Panc1 (cell line): ENCODE results near the gene PTRH1. TPM values are rescaled to one million over a fixed set of nuclear protein-coding genes. Genes with fewer than 3 reads are reported as not detected.

Source experiments
- ATAC-seq: fragments of 200-7000 bp; cut with Tn5 transposase; 2 replicates; pipeline ENCODE4 v1.9.1; 2020; ENCODE audit warnings: mild to moderate bottlenecking, moderate library complexity
- BruUV-seq: library from RNA; stranded (reverse); fragments of 400-500 nt; replicated peaks from 2 replicates; lab custom pipeline; 2021; lab: Mats Ljungman, UMichigan
- CTCF ChIA-PET: fragments of 300-600 bp; sonication (Branson Sonifier 250); formaldehyde crosslinking; loops from one replicate; lab custom pipeline; 2022; ENCODE audit warnings: antibody characterized with exemption; lab: Charles Lee
- POLR2A ChIA-PET: fragments of 300-600 bp; sonication (Branson Sonifier 250); formaldehyde crosslinking; loops from one replicate; lab custom pipeline; 2022; ENCODE audit warnings: antibody characterized with exemption; lab: Charles Lee
- DNase-seq: peaks from one replicate; pipeline ENCODE4 v3.0.0-alpha.2; 2010; ENCODE audit warnings: low read depth, low spot score
- H3K27ac ChIP-seq: 2 replicates; pipeline ENCODE4 v1.5.1; 2011; ENCODE audit warnings: mild to moderate bottlenecking, low read length, inconsistent platforms
- H3K27me3 ChIP-seq: fragments of 200-500 bp; sonication (Bioruptor generic); 2 replicates; pipeline ENCODE4 v1.6.0; 2014; ENCODE audit warnings: low read length, inconsistent platforms; ENCODE audit not compliant: control insufficient read depth, insufficient read depth
- H3K36me3 ChIP-seq: fragments of 200-500 bp; sonication (Bioruptor generic); 2 replicates; pipeline ENCODE4 v1.5.1; 2014; ENCODE audit warnings: inconsistent platforms, mild to moderate bottlenecking, low read length, moderate library complexity; ENCODE audit not compliant: control insufficient read depth, insufficient read depth
- H3K4me1 ChIP-seq: 2 replicates; pipeline ENCODE4 v1.5.1; 2011; ENCODE audit warnings: inconsistent platforms, mild to moderate bottlenecking, low read length, moderate library complexity; ENCODE audit not compliant: control insufficient read depth, insufficient read depth
- H3K4me3 ChIP-seq, 2 experiments: 2 replicates each; pipeline ENCODE4 v1.5.1; 2011 to 2012; ENCODE audit warnings: low read depth in 2 of 2, low read length in 2 of 2, mild to moderate bottlenecking in 2 of 2, inconsistent platforms in 1 of 2, moderate library complexity in 1 of 2
- H3K9me3 ChIP-seq: fragments of 200-500 bp; sonication (Bioruptor generic); 2 replicates; pipeline ENCODE4 v1.5.1; 2014; ENCODE audit warnings: low read depth, mild to moderate bottlenecking, inconsistent platforms, low read length, moderate library complexity; ENCODE audit not compliant: control insufficient read depth, insufficient read depth
- CTCF ChIP-seq: fragments of 450-650 bp; IDR thresholded peaks from 2 replicates; pipeline ENCODE4 v1.5.1; 2017; ENCODE audit warnings: mild to moderate bottlenecking
- POLR2AphosphoS5 ChIP-seq: IDR thresholded peaks from 2 replicates; pipeline ENCODE4 v1.6.1; 2012; ENCODE audit warnings: mild to moderate bottlenecking, low read depth, low read length, moderate library complexity
- REST ChIP-seq, 2 experiments: IDR thresholded peaks; 2 replicates each; pipeline ENCODE4 v1.6.1; 2011 to 2012; ENCODE audit warnings: low read depth in 2 of 2, control low read depth in 1 of 2, low read length in 1 of 2, mild to moderate bottlenecking in 1 of 2, moderate library complexity in 1 of 2; ENCODE audit not compliant: insufficient read depth in 1 of 2
- SIN3A ChIP-seq: IDR thresholded peaks from 2 replicates; pipeline ENCODE4 v1.6.1; 2012; ENCODE audit warnings: low read depth, mild to moderate bottlenecking, low read length, moderate library complexity, borderline replicate concordance; ENCODE audit not compliant: insufficient read depth
- TCF7L2 ChIP-seq: IDR thresholded peaks from 2 replicates; pipeline ENCODE4 v1.6.1; 2011; ENCODE audit warnings: mild to moderate bottlenecking, low read depth, low read length, inconsistent platforms
- in situ Hi-C: cut with HindIII; loops from 2 replicates; pipeline ENCODE4 v1.10.0; 2016; ENCODE audit warnings: low sequenced_read_pairs, low pct_unique_long_range_greater_than_20kb
- intact Hi-C: fragments of 100-400 bp; cut with micrococcal nuclease; formaldehyde crosslinking; loops from one replicate; pipeline ENCODE4 v1.10.0; 2022; ENCODE audit not compliant: unreplicated experiment
- total RNA-seq: library from RNA; stranded (reverse); gene quantifications from one replicate; pipeline ENCODE4 v1.2.1, GENCODE V29; 2021; ENCODE audit not compliant: unreplicated experiment

Gene PTRH1
- total RNA-seq, 1 experiment from 2014 or later: 13.8 TPM

GRCh38 chr9:127744398-127745110 is 29.1 kb upstream of the PTRH1 start:
- no peak overlapping the region for H3K27ac ChIP-seq
- no peak for DNase-seq
- POLR2A ChIA-PET: no interaction called here
- BruUV-seq: no TSS peak
- no peak for ATAC-seq
- in situ Hi-C loops (no loop called here), intact Hi-C loops (loop anchor here (5.0 kb wide), 1 partner anchor 178 kb away; no protein-coding TSS in a partner anchor)
- no peaks in the 10 kb centered on the region for H3K4me1 ChIP-seq
- TF ChIP-seq SIN3A: no peak
- TF ChIP-seq TCF7L2: no peak
- TF ChIP-seq POLR2AphosphoS5: no peak
- TF ChIP-seq REST (IDR thresholded peaks at IDR 0.05; ENCODE audit: insufficient read depth in 1 of 2, low read depth in 2 of 2, low read length in 1 of 2): no peak
- TF ChIP-seq CTCF: no peak
- H3K36me3 ChIP-seq: no peaks in the 10 kb centered on the region
- no peaks in the 10 kb centered on the region for H3K27me3 ChIP-seq
- CTCF ChIA-PET: interaction anchor here (0.6 to 0.7 kb wide), 2 partner anchors 126 to 166 kb away, joined by 3 read pairs; no protein-coding TSS in a partner anchor
- H3K9me3 ChIP-seq: no peaks in the 10 kb centered on the region
- no peak overlapping the region for H3K4me3 ChIP-seq

- H3K27ac ChIP-seq: no peak overlapping the region
- peak; percentile 84 for ATAC-seq
- no TSS peak for BruUV-seq
- TF ChIP-seq POLR2AphosphoS5: no peak
- no peak for TF ChIP-seq REST (IDR thresholded peaks at IDR 0.05; ENCODE audit: insufficient read depth in 1 of 2, low read depth in 2 of 2, low read length in 1 of 2)
- TF ChIP-seq SIN3A: no peak
- TF ChIP-seq CTCF: no peak
- intact Hi-C loops (loop anchor here (5.0 kb wide), 1 partner anchor 180 kb away; no protein-coding TSS in a partner anchor), in situ Hi-C loops (no loop called here)
- ChIA-PET POLR2A (interaction anchor here (0.7 kb wide), 1 partner anchor 277 kb away, joined by 9 read pairs; no protein-coding TSS in a partner anchor), CTCF (no interaction called here)
- no peaks in the 10 kb centered on the region for H3K9me3 ChIP-seq
- no peak for DNase-seq
- no peaks in the 10 kb centered on the region for H3K4me1 ChIP-seq
- H3K27me3 ChIP-seq: no peaks in the 10 kb centered on the region
- peak overlapping the region; percentile 39 to 52 for H3K4me3 ChIP-seq
- H3K36me3 ChIP-seq: no peaks in the 10 kb centered on the region
Observed at GRCh38 chr9:127742435-127743088, 27.1 kb upstream of the PTRH1 start.
